H1 (cell line): ENCODE data around the gene NPSR1. TPM values are rescaled to one million over a fixed set of nuclear protein-coding genes. Genes with fewer than 3 reads are reported as not detected.

Source experiments
- CTCF ChIA-PET: fragments of 300-600 bp; sonication (Branson Sonifier 250); formaldehyde crosslinking; loops from one replicate; lab custom pipeline; 2021; ENCODE audit not compliant: partially characterized antibody; lab: Charles Lee
- POLR2A ChIA-PET: fragments of 300-600 bp; sonication (Branson Sonifier 250); formaldehyde crosslinking; loops from one replicate; lab custom pipeline; 2021; ENCODE audit warnings: inconsistent platforms; ENCODE audit not compliant: partially characterized antibody; lab: Charles Lee
- DNase-seq, 2 experiments: peaks; one replicate each; pipeline versions ENCODE4 v3.0.0 to v3.0.0-alpha.2; 2010 to 2022; ENCODE audit warnings: low spot score in 2 of 2, low read depth in 1 of 2, mixed read lengths in 1 of 2
- FAIRE-seq: peaks from 2 replicates; lab custom pipeline; 2011; peaks lifted over from hg19 to GRCh38; lab: Jason Lieb, UNC
- H2AFZ ChIP-seq: 2 replicates; pipeline ENCODE4 v1.8.1; 2012; ENCODE audit warnings: low read length, inconsistent platforms
- H2AK5ac ChIP-seq: 2 replicates; pipeline ENCODE4 v1.6.1; 2013; ENCODE audit warnings: low read depth, low read length
- H2BK120ac ChIP-seq: replicated peaks from 2 replicates; pipeline ENCODE3; 2013; ENCODE audit warnings: low read depth, low read length, inconsistent platforms
- H2BK12ac ChIP-seq: 2 replicates; pipeline ENCODE4 v1.6.1; 2013; ENCODE audit warnings: low read depth, low read length
- H2BK15ac ChIP-seq: 2 replicates; pipeline ENCODE4 v1.6.1; 2013; ENCODE audit warnings: low read length
- H2BK20ac ChIP-seq: 2 replicates; pipeline ENCODE4 v1.6.1; 2013; ENCODE audit warnings: low read length
- H2BK5ac ChIP-seq: 2 replicates; pipeline ENCODE4 v1.6.1; 2013; ENCODE audit warnings: low read depth, low read length
- H3K14ac ChIP-seq: 2 replicates; pipeline ENCODE4 v1.6.1; 2013; ENCODE audit warnings: inconsistent platforms; ENCODE audit not compliant: insufficient read length
- H3K18ac ChIP-seq: 2 replicates; pipeline ENCODE4 v1.6.1; 2013; ENCODE audit warnings: low read length; ENCODE audit errors: extremely low read depth
- H3K23ac ChIP-seq: 2 replicates; pipeline ENCODE4 v1.6.1; 2013; ENCODE audit warnings: inconsistent platforms; ENCODE audit not compliant: insufficient read length
- H3K23me2 ChIP-seq: 2 replicates; pipeline ENCODE4 v1.6.1; 2013; ENCODE audit warnings: low read depth, low read length
- H3K27ac ChIP-seq: 2 replicates; pipeline ENCODE4 v1.6.1; 2011; ENCODE audit warnings: low read depth, low read length, inconsistent platforms
- H3K27me3 ChIP-seq, 4 experiments: replicated peaks in 1 of 4; 1 replicate in 1 of 4; 2 replicates in 3 of 4; pipeline versions ENCODE4 v1.6.1 to v1.8.1; 2011 to 2013; ENCODE audit warnings: low read length in 3 of 4, mild to moderate bottlenecking in 3 of 4, inconsistent platforms in 2 of 4, mixed read lengths in 2 of 4, moderate library complexity in 1 of 4; ENCODE audit not compliant: control insufficient read depth in 3 of 4, insufficient read depth in 3 of 4; ENCODE audit errors: extremely low read depth in 1 of 4
- H3K36me3 ChIP-seq, 4 experiments: 2 replicates each; pipeline versions ENCODE4 v1.6.1 to v1.8.1; 2011 to 2013; ENCODE audit warnings: mild to moderate bottlenecking in 4 of 4, low read length in 3 of 4, moderate library complexity in 2 of 4, control low read depth in 1 of 4, inconsistent platforms in 1 of 4; ENCODE audit not compliant: insufficient read depth in 4 of 4, control insufficient read depth in 2 of 4
- H3K4ac ChIP-seq: replicated peaks from 2 replicates; pipeline ENCODE3; 2013; ENCODE audit warnings: low read length, low read depth, mixed read lengths, inconsistent platforms; ENCODE audit not compliant: insufficient read length
- H3K4me1 ChIP-seq, 4 experiments: replicated peaks in 1 of 4; 1 replicate in 1 of 4; 2 replicates in 3 of 4; pipeline versions ENCODE4 v1.6.1 to v1.8.1; 2011 to 2013; ENCODE audit warnings: low read length in 3 of 4, inconsistent platforms in 2 of 4, mixed read lengths in 1 of 4; ENCODE audit not compliant: insufficient read depth in 4 of 4, control insufficient read depth in 3 of 4
- H3K4me2 ChIP-seq, 2 experiments: 2 replicates each; pipeline versions ENCODE4 v1.6.1 to v1.8.1; 2011 to 2013; ENCODE audit warnings: low read depth in 2 of 2, low read length in 2 of 2, control low read depth in 1 of 2, inconsistent platforms in 1 of 2, mild to moderate bottlenecking in 1 of 2; ENCODE audit not compliant: insufficient read depth in 1 of 2
- H3K4me3 ChIP-seq, 4 experiments: fragments of 200-600, 300-600 bp in 1 of 4; sonication (generic), shearing (Covaris generic), sonication (Bioruptor Twin) in 1 of 4; 2 replicates each; pipeline versions ENCODE4 v1.5.1 to v1.8.1; 2011 to 2016; ENCODE audit warnings: low read length in 4 of 4, low read depth in 3 of 4, control low read depth in 2 of 4, inconsistent platforms in 2 of 4, mild to moderate bottlenecking in 2 of 4, mixed read lengths in 1 of 4, moderate library complexity in 1 of 4; ENCODE audit not compliant: insufficient read depth in 2 of 4; ENCODE audit errors: extremely low read depth in 1 of 4
- H3K56ac ChIP-seq: replicated peaks from 2 replicates; pipeline ENCODE3; 2013; ENCODE audit warnings: low read depth, mild to moderate bottlenecking, mixed read lengths, low read length, inconsistent platforms; ENCODE audit not compliant: insufficient read length
- H3K79me1 ChIP-seq: 2 replicates; pipeline ENCODE4 v1.6.1; 2013; ENCODE audit warnings: low read depth, low read length, control low read depth
- H3K79me2 ChIP-seq, 2 experiments: 2 replicates each; pipeline versions ENCODE4 v1.6.1 to v1.8.1; 2012 to 2013; ENCODE audit warnings: low read length in 2 of 2, mild to moderate bottlenecking in 2 of 2, inconsistent platforms in 1 of 2; ENCODE audit not compliant: insufficient read depth in 2 of 2, control insufficient read depth in 1 of 2
- H3K9ac ChIP-seq, 4 experiments: replicated peaks in 1 of 4; 1 replicate in 1 of 4; 2 replicates in 3 of 4; pipeline versions ENCODE4 v1.6.1 to v1.8.1; 2011 to 2013; ENCODE audit warnings: low read depth in 3 of 4, low read length in 3 of 4, control low read depth in 2 of 4, mild to moderate bottlenecking in 2 of 4, moderate library complexity in 2 of 4, inconsistent platforms in 1 of 4; ENCODE audit errors: extremely low read depth in 1 of 4
- H3K9me3 ChIP-seq, 2 experiments: 2 replicates each; pipeline versions ENCODE4 v1.6.1 to v1.8.1; 2012 to 2013; ENCODE audit warnings: mild to moderate bottlenecking in 2 of 2, moderate library complexity in 2 of 2, control low read depth in 1 of 2, inconsistent platforms in 1 of 2, low read depth in 1 of 2, low read length in 1 of 2, mixed read lengths in 1 of 2; ENCODE audit not compliant: insufficient read depth in 2 of 2
- H4K20me1 ChIP-seq, 2 experiments: replicated peaks in 1 of 2; 2 replicates each; pipeline versions ENCODE3 to v1.8.1; 2011 to 2013; ENCODE audit warnings: inconsistent platforms in 2 of 2, low read length in 2 of 2, mild to moderate bottlenecking in 1 of 2; ENCODE audit not compliant: insufficient read depth in 2 of 2, control insufficient read depth in 1 of 2
- H4K5ac ChIP-seq: 2 replicates; pipeline ENCODE4 v1.6.1; 2013; ENCODE audit warnings: low read length, low read depth, mixed read lengths, inconsistent platforms; ENCODE audit not compliant: insufficient read length
- H4K8ac ChIP-seq: 2 replicates; pipeline ENCODE4 v1.8.0; 2013; ENCODE audit warnings: mild to moderate bottlenecking, moderate library complexity, low read length, inconsistent platforms; ENCODE audit not compliant: insufficient read depth; ENCODE audit errors: extremely low read depth
- H4K91ac ChIP-seq: replicated peaks from 2 replicates; pipeline ENCODE3; 2013; ENCODE audit warnings: low read length, mixed read lengths, inconsistent platforms; ENCODE audit not compliant: insufficient read length
- MAFK ChIP-seq: IDR thresholded peaks from 2 replicates; pipeline ENCODE4 v1.6.1; 2012; ENCODE audit warnings: low read depth, mild to moderate bottlenecking, improper control_type of control experiment, low read length
- SP4 ChIP-seq: IDR thresholded peaks from 2 replicates; pipeline ENCODE4 v1.6.1; 2012; ENCODE audit warnings: low read length, inconsistent platforms
- WGBS, 2 experiments: shearing (Covaris generic) in 1 of 2; methylation state at CpG; one replicate each; pipeline versions ENCODE4 v1.1.6 to v1.1.7; 2013 to 2015; ENCODE audit warnings: low lambda C conversion rate in 2 of 2, mixed read lengths in 2 of 2, inconsistent platforms in 1 of 2, low coverage in 1 of 2, missing lambda C conversion rate in 1 of 2; ENCODE audit not compliant: insufficient replicate concordance in 2 of 2, insufficient coverage in 1 of 2, insufficient read length in 1 of 2; ENCODE audit errors: extremely low coverage in 1 of 2, missing lambda C conversion rate in 1 of 2; 5-methylcytosine and 5-hydroxymethylcytosine counted together
- polyA plus RNA-seq, 7 experiments: library from polyadenylated mRNA; depleted of rRNA in 3 of 7; stranded (reverse) in 5 of 7; unstranded in 2 of 7; fragments of >200 nt in 5 of 7; fragments of 200-250 nt in 2 of 7; gene quantifications; 1 replicate in 5 of 7; 2 replicates in 1 of 7; 4 replicates in 1 of 7; pipeline versions ENCODE4 v1.2.1 to v1.2.3, GENCODE V29; 2011 to 2013; ENCODE audit warnings: missing spikeins in 2 of 7, mixed read lengths in 2 of 7
- total RNA-seq: library from RNA; stranded (reverse); fragmentation: NEBNext Ultra II Directional; extraction: Animal tissue kit (Norgen Biotek cat#: 25700); gene quantifications from 2 replicates; pipeline ENCODE4 v1.2.1, GENCODE V29; 2021

Gene NPSR1
- total and polyA plus RNA-seq, 2 of the 8 experiments (the other 6 are each of a cell fraction or from before 2014, with no cell fraction given), result not detected

DNA sequence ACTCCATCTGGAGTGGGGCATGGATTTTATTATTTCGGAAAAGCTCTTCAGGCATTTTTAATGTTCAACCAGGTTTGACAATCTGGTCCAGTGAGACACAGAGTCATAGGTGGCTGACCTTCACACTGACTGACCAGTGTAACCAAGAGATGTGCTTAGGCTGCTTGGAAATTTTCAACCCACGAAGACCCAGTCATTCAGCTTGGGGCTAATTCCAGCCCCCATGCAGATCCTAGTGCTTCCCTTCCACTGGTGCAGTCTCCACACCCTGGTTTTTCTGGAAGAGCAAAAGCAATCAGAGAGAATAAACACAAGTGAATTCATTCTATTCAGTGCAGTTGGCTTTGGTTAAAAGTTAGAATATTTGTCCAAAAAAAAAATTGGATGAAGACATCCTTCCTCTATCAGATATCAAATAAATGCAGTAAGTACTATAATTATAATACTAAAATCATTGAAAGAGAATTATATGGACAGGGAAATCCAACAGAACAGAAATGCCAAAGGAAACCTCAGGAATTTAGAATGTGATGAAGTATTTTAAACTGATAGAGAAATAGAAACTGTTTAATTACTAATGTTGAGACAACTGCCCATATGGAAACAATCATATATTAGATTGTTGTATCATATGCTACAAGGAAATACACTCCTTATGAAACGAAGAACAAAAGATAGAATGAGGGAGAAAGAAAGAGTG is 178.0 kb downstream of the NPSR1 start:
- ChIA-PET POLR2A (no interaction called here), CTCF (interaction anchor here (0.8 to 6.3 kb wide), 3 partner anchors 12 to 236 kb away, joined by 3 to 52 read pairs (median 3); no protein-coding TSS in a partner anchor)
- H3K27ac ChIP-seq, result no peak overlapping the region
- no peak overlapping the region for H3K18ac ChIP-seq
- DNase-seq, result no peak
- H3K79me2 ChIP-seq, result no peaks in the 10 kb centered on the region
- H3K23ac ChIP-seq, result no peak overlapping the region
- H3K36me3 ChIP-seq, result no peaks in the 10 kb centered on the region
- no peak overlapping the region for H3K14ac ChIP-seq
- H4K20me1 ChIP-seq, result no peaks in the 10 kb centered on the region
- no peak overlapping the region for H2BK15ac ChIP-seq
- no peaks in the 10 kb centered on the region for H3K79me1 ChIP-seq
- no peak overlapping the region for H3K4ac ChIP-seq
- WGBS, 2 experiments, result 84% methylated on average over 3 of the region's 3 CpGs; no CpG with 5 or more reads in 1 of the 2 experiments
- H2AK5ac ChIP-seq, result no peak overlapping the region
- no peak overlapping the region for H4K5ac ChIP-seq
- peaks cover 0 to 2% (median 0%) of the 10 kb centered on the region in 4 experiments; a peak in 1 of 7 replicates for H3K4me1 ChIP-seq
- no peak overlapping the region for H3K4me3 ChIP-seq
- H3K56ac ChIP-seq, result no peak overlapping the region
- no peak overlapping the region for H4K8ac ChIP-seq
- no peak overlapping the region for H2BK12ac ChIP-seq
- no peak overlapping the region for H2BK20ac ChIP-seq
- no peak overlapping the region for H3K4me2 ChIP-seq
- no peak overlapping the region for H2BK5ac ChIP-seq
- no peak overlapping the region for H2BK120ac ChIP-seq
- H3K23me2 ChIP-seq, result no peaks in the 10 kb centered on the region
- no peak overlapping the region for H2AFZ ChIP-seq
- no peak overlapping the region for H3K9ac ChIP-seq
- H3K9me3 ChIP-seq, result no peaks in the 10 kb centered on the region
- FAIRE-seq, result no peak
- H3K27me3 ChIP-seq, result no peaks in the 10 kb centered on the region
- no peak overlapping the region for H4K91ac ChIP-seq
- TF ChIP-seq MAFK (no peak), SP4 (no peak)
